ENCODE data around the gene ABL1. TPM values are rescaled to one million over a fixed set of nuclear protein-coding genes. Genes with fewer than 3 reads are reported as not detected.

ABL1 gene
- total RNA-seq, 6 experiments from 2014 or later: 56.0 to 63.5 (median 62.8) TPM

DNA sequence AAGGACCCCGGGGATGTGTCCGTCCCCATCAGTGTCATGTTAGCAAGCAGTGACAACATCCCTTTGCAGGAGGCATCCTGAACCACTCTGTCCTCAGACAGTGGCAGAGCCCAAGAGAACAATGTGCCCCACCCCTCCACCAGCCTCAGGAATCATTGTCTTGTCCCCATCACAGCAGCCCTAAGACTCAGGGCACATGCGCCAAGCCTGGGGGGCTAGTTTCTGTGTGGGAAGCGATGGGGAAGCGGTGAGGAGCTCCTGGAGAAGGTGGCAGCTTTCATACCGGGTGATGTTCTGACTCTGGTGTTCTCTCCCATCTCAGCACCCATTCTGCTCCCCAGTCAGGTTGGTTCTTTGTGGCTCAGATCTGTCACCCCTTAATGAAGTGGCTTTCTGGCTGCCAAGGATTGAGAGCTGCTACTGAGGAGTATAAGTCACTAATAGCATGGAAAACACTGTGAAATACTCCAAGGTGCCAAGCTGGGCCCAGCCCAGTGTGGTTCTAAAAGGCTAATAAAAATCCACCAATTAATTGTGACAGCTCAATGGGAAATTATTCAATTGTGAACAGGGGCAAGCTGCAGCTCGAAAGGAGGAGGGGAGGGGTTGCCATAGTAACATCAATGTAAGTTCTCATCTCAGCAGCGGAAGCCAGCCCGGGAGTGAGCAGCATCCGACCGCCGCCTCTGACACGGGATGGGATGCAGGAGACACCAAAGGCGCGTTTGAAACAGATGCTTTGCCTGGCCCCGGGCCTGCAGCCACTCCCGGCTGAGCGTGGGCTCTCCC is 56.8 kb downstream of the ABL1 start:
- H3K4me3 Mint-ChIP-seq: no peak overlapping the region
- TF ChIP-seq CTCF (IDR thresholded peaks at IDR 0.05): no peak
- no peak for DNase-seq

GRCh38 chr9:130892477-130893304 is 57.6 kb downstream of the ABL1 start:
- DNase-seq: no peak
- TF ChIP-seq CTCF (IDR thresholded peaks at IDR 0.05): no peak
- H3K4me1 Mint-ChIP-seq (ENCODE audit: low read depth): no peaks in the 10 kb centered on the region; the same call in 1 of the 2 replicates
- peaks cover 15% of the 10 kb centered on the region for H3K27me3 Mint-ChIP-seq (ENCODE audit: insufficient read depth)
- H3K4me3 Mint-ChIP-seq: no peak overlapping the region
- H3K9me3 Mint-ChIP-seq: no peaks in the 10 kb centered on the region
- 0 out of 2 replicates have a peak, but pooled peaks cover under 1% of the 10 kb centered on the region for H3K36me3 Mint-ChIP-seq (ENCODE audit: low read depth)
- no peak overlapping the region for H3K27ac Mint-ChIP-seq

More for the DNA sequence above, 56.8 kb downstream of the ABL1 start:
- Mint-ChIP-seq H3K27ac (no peak overlapping the region), H3K27me3 (ENCODE audit: insufficient read depth) (peaks cover 9% of the 10 kb centered on the region), H3K36me3 (ENCODE audit: low read depth) (peaks cover 7% of the 10 kb centered on the region; the same call in 1 of the 2 replicates), H3K9me3 (no peaks in the 10 kb centered on the region), H3K4me1 (ENCODE audit: low read depth) (no peaks in the 10 kb centered on the region; the same call in 1 of the 2 replicates)

GRCh38 chr9:130893341-130894101 is 58.5 kb downstream of the ABL1 start:
- DNase-seq: no peak
- Mint-ChIP-seq H3K36me3 (ENCODE audit: low read depth) (no peaks in the 10 kb centered on the region), H3K27me3 (ENCODE audit: insufficient read depth) (peaks cover 15% of the 10 kb centered on the region), H3K4me1 (ENCODE audit: low read depth) (no peaks in the 10 kb centered on the region; the same call in 1 of the 2 replicates), H3K4me3 (no peak overlapping the region), H3K9me3 (no peaks in the 10 kb centered on the region), H3K27ac (no peak overlapping the region)
- TF ChIP-seq CTCF (IDR thresholded peaks at IDR 0.05): no peak

DNA sequence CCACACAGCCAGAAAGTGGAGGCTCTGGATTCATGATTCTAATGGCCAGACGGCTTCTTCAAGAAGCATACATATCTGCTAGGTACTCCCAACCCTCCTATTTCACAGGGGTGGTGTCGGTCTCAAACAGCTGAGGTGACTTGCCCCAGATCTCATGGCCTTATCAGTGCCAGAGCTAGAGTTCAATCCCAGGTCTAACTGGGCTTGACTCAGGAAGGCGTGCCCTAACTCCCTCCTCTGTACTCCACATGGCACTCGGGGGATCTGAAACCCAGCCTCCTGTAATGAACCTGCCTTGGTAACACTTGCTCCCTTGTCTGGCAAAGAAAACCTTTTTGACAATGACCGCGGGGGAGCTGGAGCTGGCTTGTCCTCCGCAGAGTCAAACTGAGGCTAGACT is 59.5 kb downstream of the ABL1 start:
- peaks cover 15% of the 10 kb centered on the region for H3K27me3 Mint-ChIP-seq (ENCODE audit: insufficient read depth)
- H3K4me1 Mint-ChIP-seq (ENCODE audit: low read depth): no peaks in the 10 kb centered on the region; the same call in 1 of the 2 replicates
- no peak for DNase-seq
- H3K36me3 Mint-ChIP-seq (ENCODE audit: low read depth): no peaks in the 10 kb centered on the region
- no peak overlapping the region for H3K4me3 Mint-ChIP-seq
- H3K9me3 Mint-ChIP-seq: no peaks in the 10 kb centered on the region
- H3K27ac Mint-ChIP-seq: no peak overlapping the region; the same call in 1 of the 2 replicates
- TF ChIP-seq CTCF (IDR thresholded peaks at IDR 0.05): no peak

DNA sequence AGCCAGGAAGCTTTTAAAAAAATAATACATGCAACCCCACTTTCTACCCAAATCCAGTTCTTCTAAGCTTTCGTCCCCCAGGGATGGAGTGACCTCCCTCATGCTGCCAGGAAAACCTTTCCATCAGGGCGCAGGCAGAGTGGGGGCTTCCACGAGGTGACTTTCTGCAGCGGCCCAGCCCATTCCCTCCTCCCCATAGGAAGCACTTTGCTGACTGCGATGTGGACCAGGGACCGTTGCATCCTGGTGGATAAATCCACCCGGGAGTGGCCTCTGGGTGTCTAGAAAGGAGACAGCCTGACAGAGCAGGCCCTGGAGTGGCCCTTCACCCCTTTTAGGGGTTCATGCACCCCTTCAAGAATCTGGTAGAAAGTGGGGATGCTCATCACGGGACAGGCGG is 60.0 kb downstream of the ABL1 start:
- Mint-ChIP-seq H3K36me3 (ENCODE audit: low read depth) (no peaks in the 10 kb centered on the region), H3K4me3 (no peak overlapping the region), H3K27ac (no peak overlapping the region; the same call in 1 of the 2 replicates), H3K9me3 (no peaks in the 10 kb centered on the region), H3K27me3 (ENCODE audit: insufficient read depth) (peaks cover 15% of the 10 kb centered on the region), H3K4me1 (ENCODE audit: low read depth) (no peaks in the 10 kb centered on the region; the same call in 1 of the 2 replicates)
- DNase-seq: no peak
- no peak for TF ChIP-seq CTCF (IDR thresholded peaks at IDR 0.05)
